ENCODE measurements around the gene C1orf159. TPM values are rescaled to one million over a fixed set of nuclear protein-coding genes. Genes with fewer than 3 reads are reported as not detected.

The C1orf159 gene
- total RNA-seq, 1 donor from 2014 or later = 8.2 TPM

GRCh38 chr1:1132042-1132950 is 16.4 kb upstream of the C1orf159 start:
- Histone ChIP-seq H3K36me3 (ENCODE audit: control insufficient read depth, insufficient read depth, low read length) (no peaks in the 10 kb centered on the region), H3K4me3 (ENCODE audit: low read depth, low read length) (no peak overlapping the region), H3K27me3 (ENCODE audit: control insufficient read depth, insufficient read depth, low read length) (no peaks in the 10 kb centered on the region)
- no peak for TF ChIP-seq CTCF (IDR thresholded peaks at IDR 0.05; ENCODE audit: insufficient read depth, low read length, severe bottlenecking)
- DNase-seq (ENCODE audit: low read depth) = no peak
- no peak for FAIRE-seq

- FAIRE-seq (no peak), DNase-seq (ENCODE audit: low read depth) (no peak)
- Histone ChIP-seq H3K36me3 (ENCODE audit: control insufficient read depth, insufficient read depth, low read length) (no peaks in the 10 kb centered on the region), H3K4me3 (ENCODE audit: low read depth, low read length) (no peak overlapping the region), H3K27me3 (ENCODE audit: control insufficient read depth, insufficient read depth, low read length) (no peaks in the 10 kb centered on the region)
- TF ChIP-seq CTCF (IDR thresholded peaks at IDR 0.05; ENCODE audit: insufficient read depth, low read length, severe bottlenecking) = no peak
Observed at GRCh38 chr1:1130206-1131120, 14.6 kb upstream of the C1orf159 start.

GRCh38 chr1:1129381-1129821 is 13.5 kb upstream of the C1orf159 start:
- TF ChIP-seq CTCF (IDR thresholded peaks at IDR 0.05; ENCODE audit: insufficient read depth, low read length, severe bottlenecking) = no peak
- no peaks in the 10 kb centered on the region for H3K27me3 ChIP-seq (ENCODE audit: control insufficient read depth, insufficient read depth, low read length)
- no peak for FAIRE-seq
- no peak for DNase-seq (ENCODE audit: low read depth)
- H3K36me3 ChIP-seq (ENCODE audit: control insufficient read depth, insufficient read depth, low read length) = no peaks in the 10 kb centered on the region
- no peak overlapping the region for H3K4me3 ChIP-seq (ENCODE audit: low read depth, low read length)

GRCh38 chr1:1128454-1129139 is 12.7 kb upstream of the C1orf159 start:
- no peak overlapping the region for H3K4me3 ChIP-seq (ENCODE audit: low read depth, low read length)
- no peaks in the 10 kb centered on the region for H3K27me3 ChIP-seq (ENCODE audit: control insufficient read depth, insufficient read depth, low read length)
- DNase-seq (ENCODE audit: low read depth) = no peak
- H3K36me3 ChIP-seq (ENCODE audit: control insufficient read depth, insufficient read depth, low read length) = no peaks in the 10 kb centered on the region
- TF ChIP-seq CTCF (IDR thresholded peaks at IDR 0.05; ENCODE audit: insufficient read depth, low read length, severe bottlenecking) = no peak
- FAIRE-seq = no peak

- no peak overlapping the region for H3K4me3 ChIP-seq (ENCODE audit: low read depth, low read length)
Observed at GRCh38 chr1:1127551-1128451, 11.9 kb upstream of the C1orf159 start.

More at GRCh38 chr1:1127551-1128451, 11.9 kb upstream of the C1orf159 start:
- no peaks in the 10 kb centered on the region for H3K36me3 ChIP-seq (ENCODE audit: control insufficient read depth, insufficient read depth, low read length)
- no peaks in the 10 kb centered on the region for H3K27me3 ChIP-seq (ENCODE audit: control insufficient read depth, insufficient read depth, low read length)
- FAIRE-seq (no peak), DNase-seq (ENCODE audit: low read depth) (no peak)
- TF ChIP-seq CTCF (IDR thresholded peaks at IDR 0.05; ENCODE audit: insufficient read depth, low read length, severe bottlenecking) = no peak

Measured in bronchial epithelial cell (primary cell).